ENCODE results near the gene TTC4.
A peak's percentile ranks its signal among the peaks of the same experiment; 100 is the strongest.
"Not testable (repeated sequence)": the region's sequence is repeated elsewhere in the genome, so short reads cannot be mapped to it uniquely, and the experiment has no call there.

TTC4 gene

DNA sequence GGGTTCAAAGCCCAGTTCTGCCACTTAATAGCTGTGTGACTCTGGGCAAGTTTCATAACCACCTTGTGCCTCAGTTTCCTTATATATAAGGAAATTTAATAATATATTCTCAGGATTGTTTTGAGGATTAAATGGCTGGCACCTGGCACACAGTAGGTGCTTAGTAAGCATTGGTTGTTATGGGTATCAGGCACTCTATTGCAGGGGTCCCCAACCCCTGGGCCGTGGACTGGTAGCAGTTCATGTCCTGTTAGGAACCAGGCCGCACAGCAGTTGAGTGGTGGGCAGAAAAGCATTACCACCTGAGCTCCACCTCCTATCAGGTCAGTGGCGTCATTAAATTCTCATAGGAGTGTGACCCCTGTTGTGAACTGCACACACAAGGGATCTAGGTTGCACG is 30.2 kb downstream of the TTC4 start:
- FAIRE-seq (no peak), DNase-seq (ENCODE audit: low spot score) (no peak)

DNA sequence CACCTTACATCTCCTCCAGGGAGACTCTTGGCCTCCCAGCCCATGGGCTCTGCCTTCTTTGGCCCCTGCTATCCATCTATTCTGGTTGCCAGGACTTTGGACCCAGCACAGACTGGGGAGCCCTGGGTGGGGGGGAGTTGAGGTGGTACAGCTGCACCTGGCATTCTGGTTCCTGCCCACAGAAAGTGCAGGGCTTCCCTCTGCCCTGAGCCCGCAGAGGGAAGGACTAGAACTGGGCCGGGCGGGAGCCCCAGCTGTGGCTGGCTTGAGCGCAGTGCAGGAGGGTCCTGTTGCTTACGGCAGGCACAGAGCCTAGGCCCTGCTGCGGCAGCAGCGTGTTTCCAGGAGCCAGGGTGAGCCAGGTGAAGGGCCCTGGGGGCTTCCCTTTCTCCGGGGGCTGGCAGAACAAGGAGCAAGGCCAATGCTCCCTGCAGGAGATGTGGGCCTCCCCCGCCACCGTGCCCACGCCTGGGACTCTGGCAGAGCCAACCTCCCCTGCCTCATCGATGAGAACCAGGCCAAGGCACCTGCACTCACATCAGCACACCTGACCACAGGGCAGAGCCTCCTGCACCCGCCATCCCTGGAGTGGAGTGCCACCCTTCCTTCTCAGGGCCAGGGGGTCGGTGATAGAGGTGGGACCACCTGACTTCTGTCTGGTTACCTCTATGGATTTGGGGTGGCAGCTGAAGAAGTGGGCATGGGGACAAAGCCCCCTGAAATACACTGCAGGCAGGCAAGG is 32.6 kb downstream of the TTC4 start:
- FAIRE-seq = no peak
- no peak for DNase-seq (ENCODE audit: low spot score)

DNA sequence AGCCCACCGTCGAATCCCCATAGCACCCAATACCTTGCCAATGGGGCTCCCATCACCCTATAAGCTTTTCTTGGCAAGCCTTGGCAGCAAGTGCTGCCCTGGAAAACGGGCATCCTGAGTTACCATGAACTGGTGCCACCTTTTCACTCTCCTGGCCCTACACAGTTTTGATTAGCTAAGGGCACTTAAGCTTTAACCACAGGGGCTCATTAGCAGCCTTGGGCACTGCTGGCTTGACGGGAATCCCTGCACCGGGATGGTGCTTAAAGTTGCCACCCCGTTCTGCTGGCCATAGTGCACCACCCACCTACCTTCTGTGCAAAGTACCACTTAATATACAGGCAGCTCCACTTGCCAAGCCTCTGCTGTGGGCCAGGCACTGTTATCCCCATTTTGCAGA is 34.9 kb downstream of the TTC4 start:
- DNase-seq (ENCODE audit: low spot score) (no peak), FAIRE-seq (no peak)

DNA sequence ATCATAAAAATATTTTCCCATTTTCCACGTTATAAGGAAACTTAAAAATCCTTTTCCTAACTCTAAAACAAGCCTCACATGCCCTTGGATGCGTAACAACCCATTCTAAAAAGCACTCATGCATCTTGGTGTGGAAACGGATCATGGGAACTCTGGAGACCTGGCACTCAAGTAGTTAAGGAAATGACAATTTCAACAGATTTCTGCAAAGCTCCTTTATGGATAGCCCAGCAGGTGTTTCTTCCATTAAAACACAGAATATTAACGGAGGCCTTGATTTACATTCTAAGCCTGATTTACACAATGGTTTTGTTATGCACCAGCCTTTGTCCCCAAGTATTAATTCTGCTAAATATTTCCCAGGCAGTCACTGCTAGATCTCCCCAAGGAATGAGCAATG is 35.8 kb downstream of the TTC4 start:
- DNase-seq (ENCODE audit: low spot score) (no peak), FAIRE-seq (no peak)

DNA sequence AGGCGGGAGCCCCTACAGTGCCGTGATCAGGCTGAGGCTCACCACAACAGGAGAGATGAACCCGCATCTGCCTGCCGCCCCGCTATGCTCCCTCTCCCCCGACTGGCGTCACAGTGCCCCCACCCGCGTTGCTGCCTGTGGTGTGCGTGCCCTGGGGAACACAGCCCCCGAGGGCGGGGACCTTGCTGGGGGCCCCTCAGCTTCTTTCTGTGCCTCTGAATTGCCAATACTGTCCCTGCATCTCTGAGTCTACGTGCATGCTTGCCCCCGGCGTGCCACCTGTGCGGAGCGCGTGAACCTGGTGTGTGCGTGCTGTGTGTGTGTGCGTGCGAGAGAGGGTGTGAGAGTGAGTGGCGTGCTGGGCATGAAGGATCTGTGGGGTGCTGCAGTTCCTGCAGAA is 38.4 kb downstream of the TTC4 start:
- DNase-seq (ENCODE audit: low spot score) (no peak), FAIRE-seq (no peak)

DNA sequence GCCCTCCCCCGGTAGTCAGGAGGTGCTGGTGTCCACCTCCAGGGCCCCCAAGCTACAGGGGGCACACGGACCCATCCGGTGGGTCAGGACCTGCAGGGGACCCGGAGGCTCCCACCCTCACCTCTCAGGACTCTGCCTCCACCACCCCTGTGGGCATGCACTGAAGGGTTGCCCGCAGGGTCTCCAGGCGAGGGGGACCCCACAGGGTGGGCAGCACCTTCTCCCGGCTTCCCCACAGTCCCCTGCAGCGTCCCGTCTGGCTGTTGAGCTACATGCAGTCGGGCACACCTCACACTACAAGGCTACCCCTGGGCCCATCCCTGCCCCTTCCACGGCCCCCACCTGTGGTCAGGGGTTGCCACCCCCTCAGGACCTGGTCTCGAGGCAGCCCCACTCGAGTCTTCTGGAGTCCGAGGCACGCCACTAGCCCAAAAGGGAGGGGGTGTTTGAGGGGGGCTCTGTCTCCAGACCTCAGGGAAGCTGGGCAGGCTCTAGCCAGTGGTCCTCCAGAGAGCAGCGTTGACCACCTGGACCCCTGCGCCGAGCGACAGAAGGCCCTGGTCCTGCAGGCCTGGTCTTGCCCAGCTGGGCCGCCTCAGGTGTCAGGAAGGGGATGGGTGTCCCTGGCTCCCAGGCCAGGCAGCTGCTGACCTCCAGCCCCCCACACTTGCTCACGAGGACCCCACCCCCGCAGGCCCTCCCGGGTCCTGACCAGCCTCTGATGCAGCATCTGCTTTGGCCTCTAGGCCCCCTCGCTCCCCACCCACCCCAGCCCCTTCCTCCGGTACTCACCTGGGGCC is 39.0 kb downstream of the TTC4 start:
- no peak for FAIRE-seq
- no peak for DNase-seq (ENCODE audit: low spot score)

DNA sequence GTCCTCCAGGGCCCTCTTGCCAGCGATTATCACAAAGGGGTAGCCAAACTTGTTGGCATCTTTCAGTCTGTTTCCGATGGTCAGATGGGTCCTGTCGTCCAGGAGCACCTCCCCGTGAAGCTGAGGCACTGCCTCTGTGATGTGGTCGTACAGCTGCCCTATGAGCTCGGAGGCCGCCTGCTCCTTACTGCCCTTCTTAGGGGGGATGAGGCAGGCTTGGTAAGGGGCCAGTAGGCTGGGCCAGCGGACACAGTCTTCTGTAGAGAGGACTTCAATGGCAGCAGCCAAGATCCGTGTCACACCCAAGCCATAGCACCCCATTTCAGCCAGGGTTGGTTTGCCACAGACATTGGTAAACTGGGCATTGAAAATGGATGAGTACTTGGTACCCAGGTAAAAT is 42.2 kb downstream of the TTC4 start:
- DNase-seq (ENCODE audit: low spot score) (no peak), FAIRE-seq (no peak)

DNA sequence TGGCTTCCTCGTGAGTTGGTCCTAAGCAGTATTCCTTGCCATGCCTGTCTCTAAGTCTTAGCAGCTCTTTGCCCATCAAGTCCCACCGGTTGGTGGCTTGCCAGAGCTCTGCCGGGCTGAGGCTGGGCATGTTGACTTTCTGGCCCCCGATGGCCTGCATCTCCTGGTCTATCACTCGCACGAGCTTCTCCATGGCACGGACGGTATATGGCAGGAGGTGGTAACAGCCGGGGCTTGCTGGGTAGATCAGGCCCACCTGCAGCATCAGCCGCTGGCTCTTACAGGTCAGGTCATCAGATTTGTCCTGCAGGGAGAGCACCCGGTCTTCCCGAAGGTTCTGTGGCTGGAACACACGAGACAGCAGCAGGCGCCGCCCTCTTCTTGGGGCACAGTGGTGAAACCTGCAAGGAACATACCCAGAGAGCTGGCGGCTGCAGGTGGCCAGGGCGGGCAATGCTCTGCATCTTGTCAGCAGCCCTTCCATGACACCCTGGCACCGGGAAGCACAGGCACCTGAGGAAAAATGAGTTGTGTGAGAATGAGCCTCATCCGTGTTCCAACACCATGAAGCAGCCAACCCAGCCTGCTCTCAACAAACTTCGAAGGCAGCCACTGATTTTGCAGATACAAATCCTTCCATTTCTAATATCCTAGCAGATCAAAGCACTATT is 43.2 kb downstream of the TTC4 start:
- no peak for DNase-seq (ENCODE audit: low spot score)
- FAIRE-seq = no peak

DNA sequence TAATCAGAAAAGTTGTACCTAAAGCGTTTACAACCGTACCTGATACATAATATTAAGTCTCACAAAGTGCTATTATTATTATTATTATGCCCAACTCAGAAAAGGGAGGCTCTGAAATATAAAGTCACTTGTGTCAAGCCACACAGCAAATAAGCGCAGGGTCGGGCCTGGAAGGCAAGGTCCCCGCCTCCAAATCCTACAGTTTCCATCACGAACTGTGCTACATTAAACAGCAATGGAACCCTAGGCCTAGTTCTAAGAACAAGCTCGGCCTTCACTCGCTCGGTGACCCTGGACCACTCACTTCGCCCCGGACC is 48.1 kb downstream of the TTC4 start:
- no peak for DNase-seq (ENCODE audit: low spot score)

DNA sequence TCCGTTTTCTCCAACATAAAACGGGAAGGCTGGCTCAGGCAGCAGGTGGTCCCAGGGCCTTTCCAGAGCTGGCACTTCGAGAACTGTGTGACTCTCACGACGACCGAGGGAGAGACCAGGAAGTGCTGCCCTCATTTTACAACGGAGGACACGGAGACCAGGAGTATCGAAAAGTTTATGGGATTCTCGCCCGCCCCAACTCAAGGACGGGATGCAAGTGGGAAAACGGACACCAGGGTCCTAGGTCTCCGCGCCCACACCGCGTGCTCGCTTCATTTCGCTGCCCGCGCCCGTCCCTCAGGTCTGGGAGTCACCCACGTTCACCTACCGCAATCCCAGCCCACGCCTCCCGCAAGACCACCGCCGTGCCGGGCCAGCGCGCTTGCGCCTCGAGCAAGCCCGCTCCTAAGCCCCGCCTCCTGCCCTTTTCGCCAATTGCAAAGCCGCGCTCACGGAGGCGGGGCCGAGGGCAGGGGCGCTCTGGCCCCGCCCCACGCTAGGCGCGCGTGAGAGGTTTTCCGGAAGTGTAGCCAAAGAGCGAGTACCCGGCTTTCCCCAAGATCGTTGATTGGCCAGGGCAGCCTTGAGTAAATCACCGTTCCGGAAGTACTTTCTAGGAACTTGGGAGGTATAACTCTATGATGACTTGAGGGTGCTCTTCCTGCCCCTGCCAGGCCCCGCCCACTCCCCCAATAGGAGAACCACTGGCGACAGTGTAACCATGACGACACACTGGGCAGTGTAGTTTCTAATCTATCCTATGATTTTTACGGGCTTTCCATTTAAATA is 48.7 kb downstream of the TTC4 start, which contains the start of gene PARS2:
TSS of gene PARS2 (minus strand) at position 391 of the 789 bp plus-strand sequence. CDS start 5,362 bp downstream, outside the sequence.
- FAIRE-seq (peak; percentile 96), DNase-seq (ENCODE audit: low spot score) (peak; percentile 99)

More for the DNA sequence above, 48.1 kb downstream of the TTC4 start:
- FAIRE-seq = no peak

DNA sequence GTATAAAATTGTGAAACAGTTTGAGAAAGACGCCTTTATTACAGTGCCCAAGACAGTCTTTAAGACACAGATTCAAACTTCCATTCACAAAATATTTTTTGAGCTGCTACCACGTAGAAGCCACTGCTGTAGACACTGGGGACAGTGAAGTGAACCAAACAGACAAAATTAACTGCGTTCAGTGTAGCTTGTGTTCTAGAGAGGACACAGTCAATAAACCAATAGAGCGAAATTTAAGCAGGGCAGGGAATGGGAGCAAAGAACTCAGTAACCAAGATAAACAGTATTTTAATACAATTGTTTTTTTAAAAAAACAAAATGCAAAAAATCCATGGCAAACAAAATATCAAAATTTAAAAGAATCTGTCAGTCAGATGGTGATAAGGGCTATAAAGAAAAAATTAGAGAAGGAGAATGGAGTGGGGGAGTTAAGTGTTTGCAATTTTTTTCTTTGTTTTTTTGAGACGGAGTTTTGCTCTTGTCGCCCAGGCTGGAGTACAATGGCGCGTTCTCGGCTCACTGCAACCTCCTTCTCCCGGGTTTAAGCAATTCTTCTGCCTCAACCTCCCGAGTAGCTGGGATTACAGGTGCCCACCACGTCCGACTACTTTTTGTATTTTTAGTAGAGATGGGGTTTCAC is 49.4 kb downstream of the TTC4 start:
- FAIRE-seq (no peak), DNase-seq (ENCODE audit: low spot score) (no peak)

DNA sequence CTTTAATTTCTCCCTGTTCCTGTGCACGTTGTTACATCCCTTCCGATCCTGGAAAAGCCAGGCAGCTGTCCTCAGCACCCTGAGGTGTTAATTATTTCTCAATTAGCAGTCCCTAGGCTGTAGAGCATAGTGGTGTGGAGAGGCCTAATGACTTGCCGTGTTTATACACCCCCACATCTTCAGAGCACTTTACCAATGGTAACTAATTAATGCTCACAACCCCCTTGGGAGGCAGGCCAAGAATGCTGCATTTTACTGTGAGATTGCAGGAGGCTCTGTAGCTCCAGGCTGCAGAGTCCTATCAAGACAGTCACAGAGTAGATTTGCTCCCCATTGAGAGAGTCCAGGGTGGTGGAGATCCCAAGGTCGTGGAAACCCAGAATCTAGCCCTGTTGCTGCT is 51.1 kb downstream of the TTC4 start:
- no peak for DNase-seq (ENCODE audit: low spot score)
- FAIRE-seq = no peak

DNA sequence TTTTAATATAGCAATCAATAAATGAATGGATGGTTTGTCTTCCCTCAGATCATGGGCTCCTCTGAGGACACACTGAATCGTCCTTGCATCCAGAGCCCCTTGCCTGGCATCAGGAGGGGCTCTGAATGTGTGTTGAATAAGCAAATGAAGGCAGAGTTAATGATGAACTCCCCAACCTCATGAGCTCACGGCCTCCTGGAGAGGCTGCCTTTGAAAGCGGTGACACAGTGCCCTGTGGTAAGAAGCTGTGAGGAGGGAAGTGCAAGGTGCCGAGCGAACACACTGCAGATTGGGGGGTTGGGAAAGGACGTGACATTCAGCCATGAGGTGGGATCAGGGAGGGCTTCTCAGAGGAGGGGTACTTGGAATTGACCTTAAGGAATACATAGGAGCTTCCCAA is 51.9 kb downstream of the TTC4 start:
- no peak for DNase-seq (ENCODE audit: low spot score)
- FAIRE-seq = no peak

DNA sequence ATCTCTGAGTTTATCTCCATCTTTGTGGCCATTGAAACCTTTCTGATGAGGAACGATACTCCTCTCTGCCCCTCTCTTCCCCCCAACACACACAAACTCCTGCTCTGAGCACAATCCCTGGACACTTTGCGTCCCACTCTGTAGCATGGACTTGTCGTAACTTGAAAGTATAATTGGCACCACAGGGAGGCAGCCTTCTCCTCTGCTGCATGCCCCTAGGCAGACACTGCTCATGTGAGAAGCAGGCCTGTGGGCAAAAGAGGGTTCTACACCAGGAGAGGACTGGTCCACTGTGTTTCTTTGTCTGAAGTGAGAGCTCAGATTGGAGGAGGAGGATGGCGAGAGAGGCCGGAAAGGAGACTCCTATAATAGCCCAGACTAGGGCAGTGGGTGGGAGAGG is 52.4 kb downstream of the TTC4 start:
- DNase-seq (ENCODE audit: low spot score) (no peak), FAIRE-seq (no peak)

DNA sequence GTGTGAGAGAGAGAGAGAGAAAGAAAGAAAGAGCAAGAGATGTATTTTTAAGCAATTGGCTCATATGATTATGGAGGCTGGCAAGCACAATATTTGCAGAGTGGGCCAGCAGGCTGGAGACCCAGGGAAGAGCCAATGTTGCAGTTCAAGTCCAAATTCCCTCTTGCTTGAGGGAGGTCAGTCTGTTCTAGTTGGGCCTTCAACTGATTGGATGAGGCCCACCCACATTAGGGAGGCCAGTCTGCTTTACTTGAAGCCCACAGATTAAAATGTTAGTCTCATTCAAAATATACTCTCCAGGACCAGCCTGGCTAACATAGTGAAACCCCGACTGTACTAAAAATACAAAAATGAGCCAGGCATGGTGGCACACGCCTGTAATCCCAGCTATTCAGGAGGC is 57.3 kb downstream of the TTC4 start:
- no peak for DNase-seq (ENCODE audit: low spot score)
- no peak for FAIRE-seq

DNA sequence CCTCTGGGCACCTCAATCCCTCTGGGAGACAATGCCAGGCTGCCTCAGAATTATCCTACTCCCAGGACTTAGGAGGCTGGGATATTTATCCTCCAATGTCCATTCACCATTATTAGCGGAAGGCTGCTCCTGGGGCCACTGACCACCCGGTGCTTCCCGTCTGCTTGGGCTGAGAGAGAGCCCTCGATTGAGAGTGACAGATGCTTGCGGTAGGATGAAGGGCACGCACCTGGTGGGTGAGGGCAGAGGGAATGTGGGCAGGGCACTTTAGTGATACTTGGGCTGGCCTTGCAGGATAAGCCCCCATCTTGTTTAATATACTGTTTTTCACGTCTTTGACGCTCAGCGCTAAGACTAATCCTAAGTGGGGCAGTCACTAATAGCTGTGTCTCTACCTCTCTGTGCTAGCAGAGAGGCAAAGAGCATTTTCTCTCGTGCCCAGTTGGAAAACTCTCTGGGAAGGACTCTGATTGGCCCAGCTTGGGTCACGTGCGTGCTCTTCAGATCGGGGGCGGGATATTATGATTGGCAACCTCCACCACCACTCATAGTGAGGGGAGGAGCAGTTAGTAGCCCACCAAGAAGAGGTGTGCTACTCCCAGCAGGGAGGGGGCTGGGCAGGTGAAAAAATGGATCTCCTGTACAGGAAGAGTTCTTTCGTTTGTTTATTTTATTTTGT is 59.3 kb downstream of the TTC4 start:
- DNase-seq (ENCODE audit: low spot score) (no peak), FAIRE-seq (no peak)

DNA sequence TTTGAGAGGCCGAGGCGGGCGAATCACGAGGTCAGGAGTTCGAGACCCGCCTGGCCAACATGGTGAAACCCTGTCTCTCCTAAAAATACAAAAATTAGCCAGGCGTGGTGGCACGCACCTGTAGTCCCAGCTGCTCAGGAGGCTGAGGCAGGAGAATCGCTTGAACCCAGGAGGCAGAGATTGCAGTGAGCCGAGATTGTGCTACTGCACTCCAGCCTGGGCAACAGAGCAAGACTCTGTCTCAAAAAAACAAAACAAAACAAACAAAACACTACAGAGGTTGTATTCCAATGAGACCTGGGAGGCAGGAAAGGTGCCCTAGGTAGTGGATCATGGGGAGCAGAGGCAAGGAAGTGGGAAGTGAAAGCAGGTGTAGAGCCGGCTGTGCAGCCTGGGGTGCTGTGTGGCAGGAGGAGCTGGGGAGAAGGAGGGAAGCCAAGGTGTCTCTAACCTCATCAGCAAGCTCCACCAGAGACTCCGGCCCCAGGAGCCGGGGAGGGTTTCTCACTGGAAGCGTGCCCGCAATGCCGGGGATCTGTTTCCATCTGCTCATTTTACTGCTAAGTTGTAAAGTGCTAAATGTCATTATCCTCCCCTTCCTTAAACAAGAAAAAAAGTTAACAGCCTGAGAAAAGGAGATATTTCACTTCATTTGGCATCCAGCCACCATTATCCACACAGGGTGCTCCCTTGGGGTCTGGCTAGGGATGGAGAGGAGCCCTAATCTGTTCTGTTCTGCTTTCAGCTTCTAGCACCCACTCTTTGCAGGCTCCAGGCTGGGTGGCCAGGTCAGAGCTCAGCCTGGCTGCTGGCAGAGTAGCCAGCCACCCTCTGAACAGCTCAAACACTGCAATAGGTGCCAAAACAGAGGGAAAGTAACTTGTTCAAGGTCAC is 60.4 kb downstream of the TTC4 start:
- DNase-seq (ENCODE audit: low spot score); FAIRE-seq: not testable (repeated sequence)

DNA sequence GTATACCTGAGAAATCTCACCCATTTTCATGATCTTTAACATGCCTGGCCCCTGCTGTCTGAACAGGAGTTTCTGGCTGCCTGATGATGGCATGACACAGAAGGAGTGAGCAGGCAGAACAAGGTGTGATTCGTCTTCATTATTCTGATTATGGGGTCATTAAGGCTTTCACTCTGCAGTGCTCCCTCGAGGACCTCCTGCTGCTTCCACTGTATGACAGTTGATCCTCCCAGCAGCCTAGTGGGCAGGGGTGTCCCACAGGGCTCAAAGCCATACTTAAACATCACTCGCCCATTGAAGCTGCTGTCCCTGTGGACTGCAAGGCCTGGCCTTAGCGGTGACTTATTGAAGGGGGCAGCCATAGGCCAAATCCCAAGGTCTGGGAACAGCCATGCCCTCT is 61.4 kb downstream of the TTC4 start:
- DNase-seq (ENCODE audit: low spot score) (no peak), FAIRE-seq (no peak)

DNA sequence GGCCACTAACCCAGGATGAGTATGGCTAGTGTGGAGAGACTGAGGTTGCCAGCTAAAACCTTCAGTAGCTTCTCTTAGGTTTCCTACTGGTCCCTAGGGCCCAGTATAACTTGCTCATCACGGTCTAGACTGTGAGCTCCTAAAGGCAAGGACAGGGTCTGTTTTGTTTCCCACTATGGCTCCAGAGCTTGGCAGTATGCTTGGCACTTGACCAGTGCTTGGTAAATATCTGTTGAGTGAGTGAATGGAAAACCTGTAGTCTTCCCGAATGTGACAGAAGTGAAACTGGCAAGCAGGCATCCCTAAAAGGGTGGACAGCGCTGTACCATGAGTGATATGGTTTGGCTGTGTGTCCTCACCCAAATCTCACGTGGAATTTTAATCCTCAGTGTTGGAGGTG is 61.8 kb downstream of the TTC4 start:
- DNase-seq (ENCODE audit: low spot score) (no peak), FAIRE-seq (no peak)
